Measurements from ENCODE around the gene EGFL7. TPM values are rescaled to one million over a fixed set of nuclear protein-coding genes. Genes with fewer than 3 reads are reported as not detected.
"Not testable (repeated sequence)": the region's sequence is repeated elsewhere in the genome, so short reads cannot be mapped to it uniquely, and the experiment has no call there.

The EGFL7 gene
- total RNA-seq, 2 donors from 2014 or later = 86.6 to 138 TPM

DNA sequence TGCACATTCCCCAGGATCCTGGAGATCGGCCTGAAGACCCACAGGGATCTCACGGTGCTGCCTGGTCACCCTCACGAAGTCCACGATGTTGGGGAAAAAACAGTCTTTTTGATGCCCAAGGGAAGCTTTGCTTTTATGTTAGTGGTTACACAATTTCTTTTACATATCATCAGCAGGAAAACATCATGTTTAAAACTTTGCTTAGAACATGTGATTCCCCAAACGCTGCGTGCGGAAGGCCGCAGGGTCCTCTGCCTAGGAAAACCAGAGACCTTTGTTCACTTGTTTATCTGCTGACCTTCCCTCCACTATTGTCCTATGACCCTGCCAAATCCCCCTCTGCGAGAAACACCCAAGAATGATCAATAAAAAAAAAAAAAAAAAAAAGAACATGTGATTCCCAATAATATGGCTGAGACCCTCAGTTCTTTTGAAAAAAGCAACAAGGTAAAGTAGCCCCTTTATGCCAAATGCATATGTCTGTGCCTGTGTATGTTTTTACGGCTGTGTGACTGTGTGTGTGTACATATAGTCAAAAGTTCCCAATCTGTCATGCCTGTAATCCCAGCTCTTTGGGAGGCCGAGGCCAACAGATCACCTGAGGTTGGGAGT is 36.0 kb downstream of the EGFL7 start:
- intact Hi-C loops (cut with DNase I) = loop anchor here in 1 of 2 donors (10.0 kb wide), 1 partner anchor 54 kb away; no protein-coding TSS in a partner anchor
- ATAC-seq (no peak), DNase-seq (no peak)

DNA sequence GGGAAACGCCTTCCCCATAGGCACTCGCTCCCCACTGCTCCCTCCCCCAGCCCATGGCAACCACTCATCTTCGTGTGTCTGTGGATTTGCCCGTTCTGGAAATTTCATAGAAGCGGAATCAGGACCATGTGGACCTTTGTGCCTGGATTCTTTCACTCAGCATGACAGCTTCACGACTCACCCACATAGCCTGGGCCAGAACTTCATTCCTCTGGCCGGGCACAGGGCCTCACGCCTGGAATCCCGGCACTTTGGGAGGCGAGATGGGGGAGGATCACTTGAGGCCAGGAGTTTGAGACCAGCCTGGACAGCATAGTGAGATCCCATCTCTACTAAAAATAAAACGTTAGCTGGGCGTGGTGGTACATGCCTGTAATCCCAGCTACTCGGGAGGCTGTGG is 37.6 kb downstream of the EGFL7 start:
- DNase-seq = no peak
- intact Hi-C loops (cut with DNase I) = no loop called here
- no peak for ATAC-seq

GRCh38 chr9:136700959-136701667 is 38.4 kb downstream of the EGFL7 start:
- ATAC-seq (peak in 1 of 2 donors; percentile 8), DNase-seq (no peak)
- intact Hi-C loops (cut with DNase I) = no loop called here

DNA sequence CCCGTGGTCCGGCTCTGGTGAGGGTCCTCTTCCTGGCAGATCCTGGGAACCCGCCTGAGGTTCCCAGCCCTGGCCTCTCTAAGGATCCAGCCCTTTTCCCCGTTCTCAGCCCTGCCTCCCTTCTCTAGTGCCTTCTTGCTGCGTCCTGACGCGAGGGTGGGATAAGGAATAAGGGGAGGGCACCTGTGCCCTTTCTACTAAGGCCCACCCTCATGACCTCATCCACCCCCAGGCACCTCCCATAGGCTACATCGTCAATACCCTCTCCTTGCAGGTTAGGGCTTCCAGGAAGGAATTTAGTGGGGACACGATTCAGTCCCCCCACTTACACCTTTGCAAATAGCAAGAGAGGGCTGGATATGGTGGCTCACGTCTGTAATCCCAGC is 38.9 kb downstream of the EGFL7 start:
- no peak for ATAC-seq
- no peak for DNase-seq
- intact Hi-C loops (cut with DNase I) = no loop called here

DNA sequence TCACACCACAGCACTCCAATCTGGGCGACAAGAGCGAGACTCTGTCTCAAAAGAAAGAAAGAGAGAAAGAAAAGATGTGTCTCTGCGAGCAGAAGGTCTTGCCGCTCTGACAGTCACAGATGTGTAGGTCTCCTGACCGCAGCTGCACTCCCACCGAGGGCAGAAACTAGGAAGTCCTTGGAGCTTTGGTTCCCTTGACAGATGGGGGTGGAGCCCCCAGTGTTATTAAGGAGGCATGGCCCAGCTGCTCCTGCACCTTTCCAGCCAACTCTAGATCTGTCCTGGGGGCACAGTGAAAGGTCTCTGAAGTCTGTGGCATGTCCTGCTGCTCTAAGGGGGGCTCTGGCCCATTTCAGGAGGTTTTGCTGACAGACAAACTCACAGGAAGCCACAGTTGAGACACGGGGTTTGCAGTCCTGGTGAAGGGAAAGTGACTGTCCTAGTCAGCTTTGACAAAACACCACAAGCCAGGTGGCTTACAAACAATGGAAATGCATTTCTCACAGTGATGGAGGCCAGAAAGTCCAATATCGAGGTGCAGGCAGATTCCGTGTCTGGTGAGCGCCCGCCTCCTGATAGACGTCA is 40.7 kb downstream of the EGFL7 start:
- intact Hi-C loops (cut with DNase I) = no loop called here
- DNase-seq = no peak
- no peak for ATAC-seq

- ATAC-seq = not testable (repeated sequence)
Measured at GRCh38 chr9:136704741-136705140, 42.0 kb downstream of the EGFL7 start.

DNA sequence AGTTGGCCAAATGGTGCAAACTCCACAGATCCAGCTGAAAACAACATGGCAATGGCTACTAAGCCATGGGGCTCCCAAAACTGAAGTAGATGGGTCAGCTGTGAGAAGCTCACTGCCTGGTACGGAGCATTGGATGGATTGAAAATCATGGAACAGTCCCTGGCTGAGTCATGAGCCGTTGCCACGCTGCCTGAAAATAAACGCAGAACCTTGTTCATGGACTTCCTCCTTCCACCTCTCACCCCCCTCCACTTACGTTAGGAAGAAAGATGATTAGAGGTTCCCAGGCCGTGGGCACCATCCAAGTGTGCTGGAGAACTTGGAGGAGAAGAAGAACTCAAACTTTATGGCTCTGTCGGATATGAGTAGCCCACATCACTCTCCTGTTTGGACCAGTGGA is 42.8 kb downstream of the EGFL7 start:
- intact Hi-C loops (cut with DNase I) = no loop called here
- DNase-seq (no peak), ATAC-seq (no peak)

More at GRCh38 chr9:136704741-136705140, 42.0 kb downstream of the EGFL7 start:
- DNase-seq; intact Hi-C loops (cut with DNase I): not testable (repeated sequence)

DNA sequence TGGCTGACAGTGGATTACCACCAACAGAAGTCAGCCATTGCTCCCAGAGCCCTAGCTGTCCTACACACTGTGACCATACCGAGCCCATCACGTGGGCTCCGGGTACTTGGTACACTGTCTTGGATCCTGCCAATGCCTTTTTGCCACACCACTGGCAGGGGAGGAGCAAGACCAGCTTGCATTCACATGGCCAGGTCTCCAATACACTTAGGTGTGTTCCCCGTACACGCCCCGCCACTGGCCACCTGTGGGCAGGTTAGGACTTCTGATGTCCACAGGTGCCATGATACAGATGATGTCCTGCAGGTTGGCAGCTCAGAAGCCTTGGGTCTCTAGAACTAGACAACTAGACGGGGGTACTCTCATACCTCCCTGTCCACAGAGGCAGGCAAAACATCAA is 44.3 kb downstream of the EGFL7 start:
- intact Hi-C loops (cut with DNase I) = no loop called here
- DNase-seq = no peak
- ATAC-seq = no peak

GRCh38 chr9:136707849-136708517 is 45.3 kb downstream of the EGFL7 start:
- ATAC-seq (no peak), DNase-seq (no peak)
- intact Hi-C loops (cut with DNase I) = no loop called here

GRCh38 chr9:136709454-136710109 is 46.9 kb downstream of the EGFL7 start:
- intact Hi-C loops (cut with DNase I) = no loop called here
- no peak for DNase-seq
- ATAC-seq = no peak

GRCh38 chr9:136710543-136710942 is 47.8 kb downstream of the EGFL7 start:
- intact Hi-C loops (cut with DNase I) = no loop called here
- DNase-seq = no peak
- ATAC-seq = no peak

DNA sequence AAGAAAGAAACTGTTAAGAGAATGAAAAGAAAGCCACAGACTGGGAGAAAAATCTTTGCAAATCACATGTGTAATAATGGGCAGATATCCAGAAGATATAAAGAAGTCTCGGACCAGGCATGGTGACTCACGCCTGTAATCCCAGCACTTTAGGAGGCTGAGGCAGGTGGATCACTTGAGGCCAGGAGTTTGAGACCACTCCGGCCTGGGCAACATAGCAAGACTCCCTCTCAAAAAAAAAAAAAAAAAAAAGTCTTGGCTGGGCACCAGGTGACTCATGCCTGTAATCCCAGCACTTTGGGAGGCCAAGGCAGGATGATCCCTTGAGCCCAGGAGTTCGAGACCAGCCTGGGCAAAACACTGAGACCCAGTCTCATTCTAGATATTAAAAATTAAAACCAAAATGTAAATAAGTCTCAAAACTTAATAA is 48.5 kb downstream of the EGFL7 start:
- ATAC-seq; intact Hi-C loops (cut with DNase I); DNase-seq: not testable (repeated sequence)

GRCh38 chr9:136711751-136712689 is 49.3 kb downstream of the EGFL7 start, which contains the start of gene DIPK1B:
Gene DIPK1B (plus strand): TSS chr9:136712572. CDS start chr9:136712666, 94 bp downstream.
- intact Hi-C loops (cut with DNase I) = no loop called here
- peak; percentile 12 to 28 for ATAC-seq
- no peak for DNase-seq

GRCh38 chr9:136712690-136713544 is 50.2 kb downstream of the EGFL7 start:
- intact Hi-C loops (cut with DNase I) = no loop called here
- ATAC-seq = peak in 1 of 2 donors; percentile 2
- DNase-seq = no peak

GRCh38 chr9:136713550-136713949 is 50.8 kb downstream of the EGFL7 start:
- peak; percentile 7 to 17 for ATAC-seq
- intact Hi-C loops (cut with DNase I) = no loop called here
- DNase-seq = peak; percentile 72

DNA sequence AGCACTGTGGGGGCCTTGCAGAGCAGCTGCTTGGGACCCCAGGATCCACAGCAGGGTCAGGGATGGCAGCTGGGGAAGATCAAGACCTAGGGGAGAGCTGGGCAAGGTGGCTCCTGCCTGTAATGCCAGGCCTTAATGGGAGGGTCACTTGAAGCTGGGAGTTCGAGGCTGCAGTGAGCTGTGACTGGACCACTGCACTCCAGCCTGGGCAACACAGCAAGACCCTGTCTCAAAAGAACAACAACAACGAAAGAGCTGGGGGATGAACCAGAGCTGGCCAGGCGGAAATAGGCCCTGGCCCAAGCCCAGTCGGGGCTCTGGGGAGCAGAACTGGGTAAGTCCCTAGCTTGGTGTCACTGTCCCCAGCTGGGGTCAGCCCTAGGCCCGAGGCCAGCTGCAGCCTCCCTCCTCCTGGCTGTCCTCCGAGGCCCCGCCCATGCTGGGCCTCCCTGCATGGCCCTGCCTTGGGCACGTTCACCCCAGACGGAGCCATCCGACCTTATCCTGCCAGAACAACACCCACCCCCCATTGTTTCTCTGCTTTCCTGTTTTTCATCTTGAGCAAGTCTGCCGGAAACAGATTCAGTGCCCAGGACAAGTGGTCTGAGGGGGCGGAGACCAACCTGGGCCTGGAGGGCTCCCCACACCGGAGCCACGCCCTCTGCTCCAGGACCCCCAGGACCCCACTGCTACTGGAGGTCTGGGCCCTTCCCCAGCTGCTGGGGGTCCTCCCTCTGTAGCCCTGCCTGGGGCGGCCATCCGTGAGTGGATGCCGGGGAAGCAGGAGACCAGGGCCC is 51.6 kb downstream of the EGFL7 start:
- intact Hi-C loops (cut with DNase I) = no loop called here
- DNase-seq (peak; percentile 75), ATAC-seq (peak; percentile 38 to 52)

- DNase-seq = no peak
- intact Hi-C loops (cut with DNase I) = no loop called here
- peak; percentile 1 to 4 for ATAC-seq
Measured at GRCh38 chr9:136714893-136715274, 52.2 kb downstream of the EGFL7 start.

All from left cardiac atrium (tissue), 4 donors.